ENCODE measurements around the gene FAM193B. TPM values are rescaled to one million over a fixed set of nuclear protein-coding genes. Genes with fewer than 3 reads are reported as not detected.

FAM193B gene
- total and polyA plus RNA-seq, 9 of the 15 experiments (the other 6 are each of a cell fraction or from before 2014, with no cell fraction given): 4.4 to 76.4 (median 37.3) TPM

DNA sequence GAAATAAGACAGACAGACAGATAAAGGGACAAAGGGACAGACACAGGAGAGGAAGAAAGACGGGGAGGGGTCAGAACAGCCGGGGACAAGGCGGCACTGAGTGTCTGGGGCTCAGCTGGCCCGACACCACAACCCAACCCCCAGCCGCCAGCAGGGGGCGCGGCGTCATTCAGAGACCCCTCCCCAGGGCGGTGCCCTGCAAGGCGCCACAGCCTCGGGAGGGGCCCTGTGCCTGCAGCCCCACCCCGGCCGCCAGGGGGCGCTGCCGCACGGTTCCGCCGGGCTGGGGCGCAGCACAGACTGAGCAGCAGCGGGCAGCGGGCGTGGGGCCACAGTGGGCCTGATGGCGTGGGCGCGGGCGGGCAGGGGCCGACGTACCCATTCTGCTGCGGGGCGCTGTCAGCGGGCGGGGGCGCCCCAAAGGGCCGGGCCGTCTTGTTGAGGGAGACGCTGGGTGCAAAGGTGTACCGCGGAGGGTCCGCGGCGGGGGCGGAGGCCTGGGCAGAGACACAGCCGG lies 62.9 kb downstream of the FAM193B start (continued):
- TF ChIP-seq NELFE (IDR thresholded peaks at IDR 0.05; ENCODE audit: insufficient read depth, insufficient read length) (no peak), ZNF174 (CRISPR knock-in tag; IDR thresholded peaks at IDR 0.05) (no peak), HCFC1 (IDR thresholded peaks at IDR 0.05; ENCODE audit: low read depth, low read length) (peak; percentile 42), NONO (IDR thresholded peaks at IDR 0.05; ENCODE audit: low read depth in 2 of 2, low read length in 1 of 2) (peak in 1 of 2 experiments; percentile 84; a peak in 2 of 4 replicates), DMBX1 (CRISPR knock-in tag; IDR thresholded peaks at IDR 0.05; ENCODE audit: borderline replicate concordance) (peak; percentile 28; the same call in 1 of the 2 replicates), KDM1A (IDR thresholded peaks at IDR 0.05) (no peak), CCNT2 (IDR thresholded peaks at IDR 0.05; ENCODE audit: borderline replicate concordance, extremely low read depth, insufficient read length, low read depth, low read length) (peak; percentile 88), ZNF75A (CRISPR knock-in tag; IDR thresholded peaks at IDR 0.05) (no peak), PML (IDR thresholded peaks at IDR 0.05; ENCODE audit: low read length) (no peak), DACH1 (IDR thresholded peaks at IDR 0.05; ENCODE audit: partially characterized antibody) (peak; percentile 74), ZNF79 (CRISPR knock-in tag; IDR thresholded peaks at IDR 0.05; ENCODE audit: low read depth) (no peak), FOXM1 (IDR thresholded peaks at IDR 0.05; ENCODE audit: low read depth) (no peak), FOXM1 (CRISPR knock-in tag; IDR thresholded peaks at IDR 0.05; ENCODE audit: low read depth) (peak; percentile 51; the same call in 1 of the 2 replicates), SIN3B (IDR thresholded peaks at IDR 0.05; ENCODE audit: low read depth) (0 out of 2 replicates have a peak, but pooled peaks have one; percentile 47), ZFP1 (CRISPR knock-in tag; IDR thresholded peaks at IDR 0.05) (no peak), MYC (IDR thresholded peaks at IDR 0.05; ENCODE audit: low read depth, low read length) (peak; percentile 69), MYC (CRISPR knock-in tag; IDR thresholded peaks at IDR 0.05; ENCODE audit: borderline replicate concordance, low read depth) (no peak)
- TF ChIP-seq, protein P1, sequence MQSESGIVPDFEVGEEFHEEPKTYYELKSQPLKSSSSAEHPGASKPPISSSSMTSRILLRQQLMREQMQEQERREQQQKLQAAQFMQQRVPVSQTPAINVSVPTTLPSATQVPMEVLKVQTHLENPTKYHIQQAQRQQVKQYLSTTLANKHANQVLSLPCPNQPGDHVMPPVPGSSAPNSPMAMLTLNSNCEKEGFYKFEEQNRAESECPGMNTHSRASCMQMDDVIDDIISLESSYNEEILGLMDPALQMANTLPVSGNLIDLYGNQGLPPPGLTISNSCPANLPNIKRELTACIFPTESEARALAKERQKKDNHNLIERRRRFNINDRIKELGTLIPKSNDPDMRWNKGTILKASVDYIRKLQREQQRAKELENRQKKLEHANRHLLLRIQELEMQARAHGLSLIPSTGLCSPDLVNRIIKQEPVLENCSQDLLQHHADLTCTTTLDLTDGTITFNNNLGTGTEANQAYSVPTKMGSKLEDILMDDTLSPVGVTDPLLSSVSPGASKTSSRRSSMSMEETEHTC (IDR thresholded peaks at IDR 0.05): no peak
- TF ChIP-seq, protein P2, sequence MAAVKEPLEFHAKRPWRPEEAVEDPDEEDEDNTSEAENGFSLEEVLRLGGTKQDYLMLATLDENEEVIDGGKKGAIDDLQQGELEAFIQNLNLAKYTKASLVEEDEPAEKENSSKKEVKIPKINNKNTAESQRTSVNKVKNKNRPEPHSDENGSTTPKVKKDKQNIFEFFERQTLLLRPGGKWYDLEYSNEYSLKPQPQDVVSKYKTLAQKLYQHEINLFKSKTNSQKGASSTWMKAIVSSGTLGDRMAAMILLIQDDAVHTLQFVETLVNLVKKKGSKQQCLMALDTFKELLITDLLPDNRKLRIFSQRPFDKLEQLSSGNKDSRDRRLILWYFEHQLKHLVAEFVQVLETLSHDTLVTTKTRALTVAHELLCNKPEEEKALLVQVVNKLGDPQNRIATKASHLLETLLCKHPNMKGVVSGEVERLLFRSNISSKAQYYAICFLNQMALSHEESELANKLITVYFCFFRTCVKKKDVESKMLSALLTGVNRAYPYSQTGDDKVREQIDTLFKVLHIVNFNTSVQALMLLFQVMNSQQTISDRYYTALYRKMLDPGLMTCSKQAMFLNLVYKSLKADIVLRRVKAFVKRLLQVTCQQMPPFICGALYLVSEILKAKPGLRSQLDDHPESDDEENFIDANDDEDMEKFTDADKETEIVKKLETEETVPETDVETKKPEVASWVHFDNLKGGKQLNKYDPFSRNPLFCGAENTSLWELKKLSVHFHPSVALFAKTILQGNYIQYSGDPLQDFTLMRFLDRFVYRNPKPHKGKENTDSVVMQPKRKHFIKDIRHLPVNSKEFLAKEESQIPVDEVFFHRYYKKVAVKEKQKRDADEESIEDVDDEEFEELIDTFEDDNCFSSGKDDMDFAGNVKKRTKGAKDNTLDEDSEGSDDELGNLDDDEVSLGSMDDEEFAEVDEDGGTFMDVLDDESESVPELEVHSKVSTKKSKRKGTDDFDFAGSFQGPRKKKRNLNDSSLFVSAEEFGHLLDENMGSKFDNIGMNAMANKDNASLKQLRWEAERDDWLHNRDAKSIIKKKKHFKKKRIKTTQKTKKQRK (IDR thresholded peaks at IDR 0.05; ENCODE audit: borderline replicate concordance, low read depth, low read length): no peak
- TF ChIP-seq, protein P3, sequence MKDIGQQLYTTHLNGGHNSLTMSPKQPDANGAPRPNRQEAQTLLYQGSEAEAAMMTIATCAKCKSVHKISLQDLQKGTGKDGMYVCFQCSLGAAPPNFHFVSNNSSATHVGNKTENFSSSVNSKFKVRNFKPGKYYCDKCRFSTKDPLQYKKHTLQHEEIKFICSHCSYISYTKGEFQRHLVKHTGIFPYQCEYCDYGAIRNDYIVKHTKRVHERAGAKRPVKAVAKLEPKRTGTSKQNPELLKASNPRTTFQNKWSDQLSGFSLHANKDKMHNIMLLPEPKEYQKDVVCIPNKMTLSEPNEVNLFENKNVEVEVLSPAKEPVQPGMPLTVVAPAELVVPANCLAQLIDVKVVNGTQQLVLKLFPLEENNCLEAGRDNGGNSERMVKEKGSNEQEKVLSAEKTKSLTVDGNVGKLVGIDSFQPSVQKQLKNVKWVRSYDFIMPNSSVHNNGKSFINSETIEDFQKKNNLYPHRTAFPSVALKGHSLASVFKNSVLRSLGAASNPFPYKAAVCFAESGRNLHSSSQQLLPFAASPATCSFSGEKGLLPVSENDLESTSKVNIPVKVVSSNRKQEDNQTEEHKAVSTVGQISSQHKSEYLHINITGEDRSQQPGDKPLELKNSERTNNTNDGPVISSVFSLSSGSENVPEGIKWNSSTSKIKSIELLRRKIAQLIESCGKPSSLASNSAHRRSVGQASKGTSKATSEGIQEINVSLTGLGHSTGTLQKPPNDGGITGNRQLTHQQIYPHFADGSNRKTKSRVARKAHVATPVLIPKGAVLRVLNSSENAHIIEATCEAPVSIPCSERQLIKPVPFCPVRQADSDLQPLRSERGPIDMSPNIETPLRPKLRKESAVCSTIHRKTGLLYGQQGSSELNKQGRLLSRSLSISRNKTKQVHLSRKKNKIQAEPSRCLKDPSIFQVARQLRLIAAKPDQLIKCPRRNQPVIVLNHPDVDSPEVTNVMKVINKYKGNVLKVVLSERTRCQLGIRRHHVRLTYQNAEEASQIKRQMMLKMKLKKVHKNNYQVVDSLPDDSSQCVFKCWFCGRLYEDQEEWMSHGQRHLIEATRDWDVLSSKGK (CRISPR knock-in tag; IDR thresholded peaks at IDR 0.05): no peak

Measured in K562 (cell line).